ENCODE measurements around the gene AK8.

GRCh38 chr9:132681561-132681960 lies 196.5 kb downstream of the AK8 start:
- no peak for TF ChIP-seq CTCF (IDR thresholded peaks at IDR 0.05; ENCODE audit: poor library complexity)
- TF ChIP-seq EZH2 (IDR thresholded peaks at IDR 0.05; ENCODE audit: borderline replicate concordance) = no peak
- TF ChIP-seq EZH2phosphoT487 (IDR thresholded peaks at IDR 0.05; ENCODE audit: low read depth, severe bottlenecking, unreplicated experiment) = no peak
